PC-9 (cell line): ENCODE data around the gene TAOK1.

ENCODE experiments used
- CTCF ChIP-seq: fragments of 200-600 bp; sonication (generic); conservative IDR thresholded peaks from 2 replicates; pipeline ENCODE4 v1.6.1; 2017; ENCODE audit warnings: mixed run types, antibody characterized with exemption, mild to moderate bottlenecking, moderate library complexity
- EZH2 ChIP-seq: fragments of 200-600 bp; sonication (generic); IDR thresholded peaks from 2 replicates; pipeline ENCODE4 v1.8.0; 2017; ENCODE audit warnings: antibody characterized with exemption, low read depth

- TF ChIP-seq CTCF, result no peak
- TF ChIP-seq EZH2, result no peak
Observed at GRCh38 chr17:29349409-29349808, 40.8 kb upstream of the TAOK1 start.
